GM12801 (cell line): ENCODE results near the gene ADCY7.

Source experiments
- CTCF ChIP-seq: IDR thresholded peaks from one replicate; pipeline ENCODE4 v1.5.1; 2011; ENCODE audit warnings: control low read depth; ENCODE audit not compliant: insufficient read length; ENCODE audit errors: extremely low read depth

ADCY7 gene

GRCh38 chr16:50318796-50319578 is 52.6 kb downstream of the ADCY7 start:
- no peak for TF ChIP-seq CTCF

GRCh38 chr16:50320310-50320709 is 54.0 kb downstream of the ADCY7 start:
- no peak for TF ChIP-seq CTCF

DNA sequence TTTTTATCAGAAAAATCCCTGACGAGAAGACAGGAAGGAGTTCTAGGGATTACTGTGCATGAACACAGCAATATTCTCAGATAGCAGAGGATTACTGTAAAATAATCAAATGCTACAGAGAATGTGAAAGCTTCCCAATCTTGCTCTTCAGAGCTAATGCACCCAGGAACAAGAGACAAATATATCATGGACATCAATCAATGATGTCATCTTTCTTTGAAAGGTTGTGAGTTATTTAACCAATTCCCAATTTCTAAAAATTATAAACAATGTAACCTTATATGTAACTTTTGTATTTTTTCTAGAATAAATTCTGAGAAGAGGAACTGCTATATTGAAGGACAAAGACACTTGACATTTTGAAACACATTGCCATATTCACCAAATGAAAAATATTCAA is 56.0 kb downstream of the ADCY7 start:
- no peak for TF ChIP-seq CTCF

DNA sequence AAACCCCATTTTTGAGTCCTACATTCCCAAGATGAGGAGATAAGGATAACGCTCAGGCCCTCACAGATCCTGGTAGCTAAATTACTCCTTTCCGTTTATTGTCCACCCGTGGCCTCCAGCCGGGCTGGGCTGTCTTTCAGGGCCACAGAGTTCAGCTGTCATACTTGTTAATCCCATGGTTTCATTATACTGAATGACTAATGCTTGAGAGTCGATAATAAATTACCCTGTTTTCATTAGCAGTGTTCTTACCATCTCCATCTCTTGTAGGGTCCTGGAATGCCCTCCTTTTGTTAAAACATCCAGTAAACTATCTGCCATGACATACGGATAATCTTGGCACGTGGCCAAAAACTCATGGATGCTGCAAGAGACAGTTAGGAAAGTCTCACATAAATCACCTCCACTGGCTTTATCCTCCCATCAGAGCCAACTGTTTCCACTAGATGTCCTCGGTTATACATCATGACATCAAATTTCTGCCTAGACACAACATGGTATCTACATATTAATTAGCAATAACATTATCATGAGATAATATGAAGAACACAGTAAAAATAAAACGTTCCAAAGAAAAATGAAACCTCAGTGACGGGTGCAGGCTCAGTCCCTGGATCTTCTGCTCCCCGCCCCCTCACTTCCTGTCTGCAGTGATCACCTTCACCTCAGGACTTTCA is 57.1 kb downstream of the ADCY7 start:
- TF ChIP-seq CTCF: no peak

GRCh38 chr16:50324345-50324744 is 58.0 kb downstream of the ADCY7 start:
- TF ChIP-seq CTCF: no peak

DNA sequence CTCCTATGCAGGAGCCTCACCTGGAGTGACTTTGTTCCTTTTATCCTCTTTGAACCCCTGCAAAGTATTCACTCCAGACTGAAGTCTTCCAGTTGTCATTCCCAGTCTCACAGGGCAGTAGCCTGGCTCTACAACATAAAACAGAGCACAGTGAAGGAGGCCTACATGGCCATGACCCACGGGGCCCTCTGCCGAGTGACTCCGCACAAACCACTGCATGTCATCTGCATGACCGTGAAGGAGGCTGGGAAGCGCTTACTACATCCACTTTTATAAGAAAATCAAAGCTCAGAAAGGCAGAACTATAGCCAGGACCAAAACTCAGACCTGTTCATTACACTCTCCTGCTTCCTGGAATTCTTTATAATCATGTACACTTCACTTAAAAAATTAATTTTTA is 59.9 kb downstream of the ADCY7 start:
- TF ChIP-seq CTCF: no peak

- TF ChIP-seq CTCF: no peak
Measured at GRCh38 chr16:50326835-50327465, 60.6 kb downstream of the ADCY7 start.
